Heart right ventricle (tissue), 16 donors: ENCODE data around the gene USP54. TPM values are rescaled to one million over a fixed set of nuclear protein-coding genes. Genes with fewer than 3 reads are reported as not detected.
A peak's percentile ranks its signal among the peaks of the same experiment; 100 is the strongest.
"Not testable (repeated sequence)": the region's sequence is repeated elsewhere in the genome, so short reads cannot be mapped to it uniquely, and the experiment has no call there.

Experiments
- ATAC-seq, 8 donors: fragments of 200-7000 bp; cut with Tn5 transposase; one replicate each; pipeline ENCODE4 v1.9.1; 2020; ENCODE audit warnings: mild to moderate bottlenecking in 8 of 8, moderate library complexity in 8 of 8, moderate number of reproducible peaks in 1 of 8
- DNase-seq, 2 donors: peaks; one replicate each; pipeline ENCODE4 v3.0.0-alpha.2; 2020
- H3K27ac ChIP-seq, 10 donors: fragments of 200-600 bp; sonication (generic) in 2 of 10; one replicate each; pipeline versions ENCODE4 v1.5.0 to v1.8.0; 2020 to 2022; ENCODE audit warnings: mild to moderate bottlenecking in 3 of 10
- H3K27me3 ChIP-seq, 7 donors: fragments of 200-600 bp; one replicate each; pipeline ENCODE4 v1.8.0; 2021 to 2022; ENCODE audit warnings: mild to moderate bottlenecking in 2 of 7
- H3K36me3 ChIP-seq, 9 donors: fragments of 200-600 bp; sonication (generic) in 1 of 9; one replicate each; pipeline versions ENCODE4 v1.5.0 to v1.8.0; 2020 to 2022; ENCODE audit warnings: mild to moderate bottlenecking in 2 of 9
- H3K4me1 ChIP-seq, 9 donors: fragments of 200-600 bp; sonication (generic) in 1 of 9; one replicate each; pipeline versions ENCODE4 v1.5.0 to v1.8.0; 2020 to 2022; ENCODE audit warnings: mild to moderate bottlenecking in 4 of 9
- H3K4me3 ChIP-seq, 10 donors: fragments of 200-600 bp; sonication (generic) in 2 of 10; one replicate each; pipeline versions ENCODE4 v1.5.0 to v1.8.0; 2020 to 2022; ENCODE audit warnings: mild to moderate bottlenecking in 7 of 10, moderate library complexity in 2 of 10
- H3K9me3 ChIP-seq, 11 donors: fragments of 200-600 bp in 10 of 11; sonication (generic) in 2 of 11; one replicate each; pipeline versions ENCODE4 v1.5.0 to v1.8.0; 2013 to 2022; ENCODE audit warnings: mild to moderate bottlenecking in 2 of 11, control low read depth in 1 of 11, moderate library complexity in 1 of 11
- WGBS, 2 donors: extraction: QIAGEN DNeasy Blood & Tissue Kit; methylation state at CpG; one replicate each; pipeline ENCODE4 v1.1.7; 2013; ENCODE audit warnings: inconsistent platforms in 1 of 2; 5-methylcytosine and 5-hydroxymethylcytosine counted together
- intact Hi-C, 10 donors: fragments of 100-400 bp; cut with DNase I; formaldehyde crosslinking; loops; one replicate each; pipeline versions ENCODE4 v1.11.1 to v1.14.2; 2022
- polyA plus RNA-seq, 2 donors: library from polyadenylated mRNA; stranded (reverse); fragments of 200-250 nt; gene quantifications; one replicate each; pipeline ENCODE4 v1.2.3, GENCODE V29; 2013
- total RNA-seq, 10 donors: library from RNA; stranded (reverse); fragmentation: NEBNext Ultra II Directional in 3 of 10; extraction: Animal tissue kit (Norgen Biotek cat#: 25700) in 3 of 10; gene quantifications; one replicate each; pipeline versions ENCODE4 v1.2.1 to v1.2.4, GENCODE V29; 2021 to 2023
- TF ChIP-seq, protein P1 (sequence below), 9 donors: fragments of 200-600 bp; sonication (generic) in 2 of 9; IDR thresholded peaks; one replicate each; pipeline versions ENCODE4 v1.5.0 to v1.8.0; 2021 to 2022; ENCODE audit warnings: antibody characterized with exemption in 9 of 9, mild to moderate bottlenecking in 5 of 9, moderate library complexity in 1 of 9
- donor health status: Arrhythmogenic right ventricular cardiomyopathy.
- donor health status: ischemic (EF 13 %, LVEDD 7.1; RV severe dilation, severe dysfunction).
- donor health status: healthy with polysubstance abuse.
- donor health status: DM: no; HTN: yes; CAD: no.
- donor health status: DM: no; HTN: no; CAD: no.
- donor health status: ischemic (EF 25% LVEDD 6.9; RV normal size, moderate dysfunction).
- donor health status: ischemic (EF 25% LVEDD 5.7; RV mildly dilated, moderate dysfunction).
- donor health status: healthy.
- donor health status: DM: yes; HTN: yes; CAD: no.
- donor health status: Ischemic cardiomyopathy.
- donor health status: ischemic (EF 35%, LVEDD 5.7; RV mildly dilated, moderate dysfunction).
- donor health status: nonischemic (EF 11% LVEDD 7.7; RV severe dilation, severe dysfunction).
- donor health status: DM: yes; HTN: yes; CAD: no.
- donor health status: PGD.
- donor health status: ischemic (EF 29% LVEDD 5.4; RV normal size, mild dysfunction).
- donor health status: nonischemic (EF 23%, LVEDD 6.1; RV moderate dilation, normal function).

Gene USP54
- total and polyA plus RNA-seq, 12 donors, result 7.9 to 34.5 (median 18.1) TPM

DNA sequence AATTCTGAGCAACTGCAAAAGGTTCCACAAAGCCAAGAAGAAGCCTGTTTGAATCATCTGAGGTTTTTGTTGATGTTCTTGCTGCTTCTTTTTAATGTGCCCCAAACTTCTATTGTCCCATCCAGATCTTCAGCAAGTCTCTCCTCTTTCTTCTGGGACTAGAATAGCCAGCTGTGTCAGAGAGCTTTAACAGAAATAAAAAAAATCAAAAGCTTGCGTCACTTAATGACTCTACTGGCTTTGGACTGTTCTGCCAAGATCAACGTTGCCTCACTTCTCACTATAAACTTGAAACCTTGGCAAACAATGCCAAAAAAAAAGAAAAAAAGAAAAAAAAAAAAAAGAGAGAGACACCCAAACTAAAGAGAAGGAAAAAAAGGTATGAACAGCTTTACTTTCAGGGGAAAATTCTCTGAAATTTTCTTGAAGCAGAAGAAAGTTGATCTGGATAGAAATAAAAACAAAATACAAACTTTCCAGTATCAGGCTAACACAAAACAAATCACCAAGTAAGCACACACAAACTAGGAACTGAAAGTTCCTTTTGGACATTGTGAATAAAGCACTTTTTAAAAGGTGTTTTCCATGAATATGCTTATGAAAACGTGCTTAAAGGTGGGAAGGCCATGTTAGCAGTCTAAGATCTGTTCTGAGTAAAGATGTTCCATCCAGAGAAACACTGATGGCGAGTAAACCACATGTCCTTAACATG, 14.8 kb downstream of the USP54 start:
- intact Hi-C loops, result loop anchor here in 3 of 10 donors (2.0 to 5.0 kb wide), 2 partner anchors 50 to 51 kb away; no protein-coding TSS in a partner anchor

DNA sequence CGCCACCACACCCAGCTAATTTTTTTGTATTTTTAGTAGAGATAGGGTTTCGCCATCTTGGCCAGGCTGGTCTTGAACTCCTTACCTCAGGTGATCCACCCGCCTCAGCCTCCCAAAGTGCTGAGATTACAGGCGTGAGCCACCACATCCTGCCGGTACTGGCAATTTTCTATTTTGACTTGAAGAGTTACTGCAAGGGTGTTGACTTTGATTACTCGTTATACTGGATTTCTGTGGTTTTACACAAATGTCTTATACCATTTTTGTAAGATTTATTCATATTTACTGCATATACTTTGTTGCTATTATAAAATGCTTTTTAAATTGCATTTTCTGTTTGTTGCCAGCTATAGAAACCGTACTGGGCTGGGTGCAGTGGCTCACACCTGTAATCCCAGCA, 24.1 kb downstream of the USP54 start:
- H3K4me1 ChIP-seq, H3K27ac ChIP-seq, DNase-seq, intact Hi-C loops, ATAC-seq, H3K27me3 ChIP-seq, H3K9me3 ChIP-seq, H3K4me3 ChIP-seq: not testable (repeated sequence)
- WGBS, 2 donors, result 83 to 95% methylated on average over 7 of the region's 7 CpGs
- H3K36me3 ChIP-seq, result peaks cover 0 to 62% (median 4%) of the 10 kb centered on the region in 9 donors

More for the DNA sequence above, 14.8 kb downstream of the USP54 start:
- ATAC-seq (peak; percentile 68 to 87 (median 81)), DNase-seq (peak in 1 of 2 donors; percentile 31)
- WGBS, 2 donors, result 39 to 50% methylated on average over 4 of the region's 4 CpGs
- peak overlapping the region; percentile 17 to 91 (median 79) for H3K27ac ChIP-seq
- H3K9me3 ChIP-seq, result no peaks in the 10 kb centered on the region
- no peaks in the 10 kb centered on the region for H3K27me3 ChIP-seq
- H3K4me1 ChIP-seq, result peaks cover 5 to 37% (median 29%) of the 10 kb centered on the region in 9 donors
- TF ChIP-seq, protein P1, sequence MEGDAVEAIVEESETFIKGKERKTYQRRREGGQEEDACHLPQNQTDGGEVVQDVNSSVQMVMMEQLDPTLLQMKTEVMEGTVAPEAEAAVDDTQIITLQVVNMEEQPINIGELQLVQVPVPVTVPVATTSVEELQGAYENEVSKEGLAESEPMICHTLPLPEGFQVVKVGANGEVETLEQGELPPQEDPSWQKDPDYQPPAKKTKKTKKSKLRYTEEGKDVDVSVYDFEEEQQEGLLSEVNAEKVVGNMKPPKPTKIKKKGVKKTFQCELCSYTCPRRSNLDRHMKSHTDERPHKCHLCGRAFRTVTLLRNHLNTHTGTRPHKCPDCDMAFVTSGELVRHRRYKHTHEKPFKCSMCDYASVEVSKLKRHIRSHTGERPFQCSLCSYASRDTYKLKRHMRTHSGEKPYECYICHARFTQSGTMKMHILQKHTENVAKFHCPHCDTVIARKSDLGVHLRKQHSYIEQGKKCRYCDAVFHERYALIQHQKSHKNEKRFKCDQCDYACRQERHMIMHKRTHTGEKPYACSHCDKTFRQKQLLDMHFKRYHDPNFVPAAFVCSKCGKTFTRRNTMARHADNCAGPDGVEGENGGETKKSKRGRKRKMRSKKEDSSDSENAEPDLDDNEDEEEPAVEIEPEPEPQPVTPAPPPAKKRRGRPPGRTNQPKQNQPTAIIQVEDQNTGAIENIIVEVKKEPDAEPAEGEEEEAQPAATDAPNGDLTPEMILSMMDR (IDR thresholded peaks at IDR 0.05), result no peak
- H3K36me3 ChIP-seq, result peaks cover 0 to 3% (median 0%) of the 10 kb centered on the region in 9 donors
- peak overlapping the region in 8 of 10 donors; percentile 4 to 37 (median 20) for H3K4me3 ChIP-seq

DNA sequence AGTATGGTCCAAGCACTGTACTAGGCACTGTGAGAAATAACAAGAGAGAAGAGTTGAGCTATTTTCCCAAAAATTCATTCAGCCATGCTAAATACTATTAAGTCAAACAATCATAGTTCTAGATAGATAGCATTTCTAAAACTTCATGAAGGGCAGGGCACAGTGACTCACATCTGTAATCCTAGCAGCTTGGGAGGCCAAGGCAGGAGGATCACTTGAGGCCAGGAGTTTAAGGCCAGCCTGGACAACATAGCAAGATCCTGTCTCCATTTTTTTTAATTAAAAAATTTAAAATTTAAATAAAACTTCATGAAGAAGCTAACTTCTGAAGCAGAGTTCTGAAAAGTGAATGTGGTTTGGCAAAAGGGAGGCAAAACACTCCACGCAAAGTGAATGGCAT, 29.9 kb downstream of the USP54 start:
- TF ChIP-seq, protein P1 (IDR thresholded peaks at IDR 0.05), result no peak
- ATAC-seq (no peak), DNase-seq (no peak)
- Histone ChIP-seq H3K4me1 (no peaks in the 10 kb centered on the region), H3K4me3 (no peak overlapping the region), H3K36me3 (peaks cover 0 to 49% (median 0%) of the 10 kb centered on the region in 9 donors), H3K9me3 (no peaks in the 10 kb centered on the region), H3K27me3 (no peaks in the 10 kb centered on the region), H3K27ac (no peak overlapping the region)
- WGBS, 2 donors, result 100% methylated on average over 1 of the region's 1 CpG
- intact Hi-C loops, result no loop called here

DNA sequence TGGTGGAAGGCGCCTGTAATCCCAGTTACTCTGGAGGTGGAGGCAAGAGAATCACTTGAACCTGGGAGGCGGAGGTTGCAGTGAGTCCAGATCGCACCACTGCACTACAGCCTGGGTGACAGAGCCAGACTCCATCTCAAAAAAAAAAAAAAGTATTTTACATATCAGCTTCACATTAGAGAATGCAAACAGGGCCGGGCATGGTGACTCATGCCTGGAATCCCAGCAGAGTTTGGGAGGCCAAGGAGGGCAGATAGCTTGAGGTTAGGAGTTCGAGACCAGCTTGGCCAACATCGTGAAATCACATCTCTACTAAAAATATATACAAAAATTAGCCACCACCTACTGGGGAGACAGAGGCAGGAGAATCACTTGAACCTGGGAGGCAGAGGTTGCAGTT, 31.6 kb downstream of the USP54 start:
- WGBS, 2 donors, result 90 to 93% methylated on average over 6 of the region's 6 CpGs
- Histone ChIP-seq H3K4me3 (no peak overlapping the region), H3K27ac (no peak overlapping the region), H3K9me3 (no peaks in the 10 kb centered on the region), H3K36me3 (peaks cover 0 to 37% (median 0%) of the 10 kb centered on the region in 9 donors), H3K4me1 (no peaks in the 10 kb centered on the region), H3K27me3 (no peaks in the 10 kb centered on the region)
- ATAC-seq (no peak), DNase-seq (no peak)
- intact Hi-C loops, result loop anchor here in 1 of 10 donors (10.0 kb wide), 1 partner anchor 55 kb away; no protein-coding TSS in a partner anchor
- TF ChIP-seq, protein P1 (IDR thresholded peaks at IDR 0.05), result no peak

DNA sequence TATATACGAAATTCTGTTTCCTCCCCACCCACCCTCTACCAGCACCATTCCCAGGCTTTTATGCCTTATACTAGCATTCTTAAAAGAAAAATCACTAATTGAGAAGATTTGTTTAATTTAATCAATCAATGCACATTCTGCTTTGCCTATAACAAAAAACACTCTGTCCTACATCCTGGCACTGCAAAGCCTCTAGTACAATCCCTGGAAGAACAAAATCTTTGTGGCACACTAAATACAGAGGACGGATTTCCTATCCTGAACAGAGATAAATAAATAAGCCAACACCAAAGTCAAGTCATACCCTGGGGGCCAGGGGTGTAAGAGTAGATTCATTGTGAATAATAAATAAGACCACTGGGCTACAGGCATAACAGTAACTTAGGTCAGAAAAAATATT, 34.3 kb downstream of the USP54 start:
- Histone ChIP-seq H3K27me3 (no peaks in the 10 kb centered on the region), H3K4me1 (peaks cover 0 to 17% (median 4%) of the 10 kb centered on the region in 9 donors), H3K4me3 (no peak overlapping the region), H3K27ac (no peak overlapping the region), H3K9me3 (no peaks in the 10 kb centered on the region), H3K36me3 (peaks cover 0 to 24% (median 0%) of the 10 kb centered on the region in 9 donors)
- TF ChIP-seq, protein P1 (IDR thresholded peaks at IDR 0.05), result no peak
- intact Hi-C loops, result loop anchor here in 1 of 10 donors (10.0 kb wide), 1 partner anchor 58 kb away; no protein-coding TSS in a partner anchor
- 88 to 90% methylated on average over 2 of the region's 2 CpGs for WGBS, 2 donors
- ATAC-seq (no peak), DNase-seq (no peak)
